Fibroblast of lung (primary cell): ENCODE results near the gene PROSER1. TPM values are rescaled to one million over a fixed set of nuclear protein-coding genes. Genes with fewer than 3 reads are reported as not detected.
A peak's percentile ranks its signal among the peaks of the same experiment; 100 is the strongest.

Experiments
- DNase-seq, 2 donors: peaks; one replicate each; pipeline versions ENCODE4 v3.0.0 to v3.0.0-alpha.2; 2010; ENCODE audit warnings: low read depth in 2 of 2
- H2AFZ ChIP-seq: 2 replicates; pipeline ENCODE4 v1.5.1; 2012; ENCODE audit warnings: low read length, control low read depth, inconsistent platforms
- H3K27ac ChIP-seq: 2 replicates; pipeline ENCODE4 v1.5.1; 2011; ENCODE audit warnings: low read length, control low read depth; ENCODE audit not compliant: insufficient read depth
- H3K27me3 ChIP-seq: 2 replicates; pipeline ENCODE4 v1.5.1; 2011; ENCODE audit warnings: mild to moderate bottlenecking, low read length; ENCODE audit not compliant: control insufficient read depth, insufficient read depth
- H3K36me3 ChIP-seq: 2 replicates; pipeline ENCODE4 v1.5.1; 2011; ENCODE audit warnings: low read length; ENCODE audit not compliant: control insufficient read depth, insufficient read depth
- H3K4me1 ChIP-seq: 2 replicates; pipeline ENCODE4 v1.5.1; 2011; ENCODE audit warnings: low read length; ENCODE audit not compliant: control insufficient read depth, insufficient read depth; ENCODE audit errors: extremely low read depth
- H3K4me2 ChIP-seq: 2 replicates; pipeline ENCODE4 v1.5.1; 2011; ENCODE audit warnings: low read length, control low read depth; ENCODE audit not compliant: insufficient read depth; ENCODE audit errors: extremely low read depth
- H3K4me3 ChIP-seq, 4 experiments: fragments of 200-600 bp in 1 of 4; sonication (generic) in 1 of 4; replicated peaks in 1 of 4; 2 replicates each; pipeline ENCODE4 v1.5.1; 2011 to 2016; ENCODE audit warnings: low read length in 4 of 4, low read depth in 3 of 4, mild to moderate bottlenecking in 3 of 4, control low read depth in 2 of 4, inconsistent platforms in 1 of 4, mixed read lengths in 1 of 4; ENCODE audit not compliant: insufficient read depth in 1 of 4; ENCODE audit errors: control extremely low read depth in 1 of 4
- H3K79me2 ChIP-seq: 2 replicates; pipeline ENCODE4 v1.5.1; 2012; ENCODE audit warnings: mild to moderate bottlenecking, low read length, inconsistent platforms; ENCODE audit not compliant: control insufficient read depth, insufficient read depth
- H3K9ac ChIP-seq: 2 replicates; pipeline ENCODE4 v1.5.1; 2011; ENCODE audit warnings: mild to moderate bottlenecking, low read length, control low read depth; ENCODE audit not compliant: insufficient read depth
- H3K9me3 ChIP-seq: 2 replicates; pipeline ENCODE4 v1.5.1; 2012; ENCODE audit warnings: low read depth, low read length; ENCODE audit not compliant: control insufficient read depth, insufficient read depth
- H4K20me1 ChIP-seq: 2 replicates; pipeline ENCODE4 v1.5.1; 2011; ENCODE audit warnings: low read length; ENCODE audit not compliant: control insufficient read depth, insufficient read depth; ENCODE audit errors: extremely low read depth
- EZH2 ChIP-seq: IDR thresholded peaks from 2 replicates; pipeline ENCODE4 v1.5.1; 2012; ENCODE audit warnings: low read length, control low read depth, mild to moderate bottlenecking; ENCODE audit errors: missing control alignments
- polyA plus RNA-seq, 2 donors: library from polyadenylated mRNA; depleted of rRNA in 1 of 2; stranded (reverse) in 1 of 2; unstranded in 1 of 2; fragments of >200 nt; gene quantifications; 2 replicates each; pipeline ENCODE4 v1.2.1, GENCODE V29; 2011 to 2012; ENCODE audit warnings: missing spikeins in 1 of 2
- total RNA-seq: library from RNA; depleted of rRNA; stranded (reverse); fragments of >200 nt; gene quantifications from 2 replicates; pipeline ENCODE4 v1.2.1, GENCODE V29; 2014
- TF ChIP-seq, protein P1 (sequence below), 2 donors: IDR thresholded peaks in 1 of 2; conservative IDR thresholded peaks in 1 of 2; 1 replicate in 1 of 2; 2 replicates in 1 of 2; pipeline ENCODE4 v1.5.1; 2011 to 2012; ENCODE audit warnings: low read length in 2 of 2, control low read depth in 1 of 2, inconsistent platforms in 1 of 2, low read depth in 1 of 2, mild to moderate bottlenecking in 1 of 2

The PROSER1 gene
- total and polyA plus RNA-seq, 2 donors (not counting 1 experiment from before 2014, with no cell fraction given), result 9.5 to 13.9 TPM

DNA sequence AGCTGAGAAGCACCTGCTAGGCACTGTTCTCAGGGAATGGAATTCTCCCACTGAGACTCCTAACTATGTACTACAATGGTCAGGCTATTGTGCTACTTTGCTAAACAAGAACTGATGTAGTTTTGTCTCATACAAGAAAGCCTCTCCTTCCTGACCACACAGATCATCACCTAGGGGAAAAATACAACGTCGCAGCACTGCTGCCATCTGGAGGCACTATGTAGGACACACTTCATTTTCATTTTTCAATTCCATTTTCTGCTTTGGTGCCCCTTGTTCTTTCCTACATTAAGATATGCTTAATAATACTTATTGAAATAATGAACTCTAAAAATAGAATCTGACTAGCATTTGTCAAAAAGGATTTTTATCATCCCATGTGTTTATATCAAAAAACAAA is 21.1 kb downstream of the PROSER1 start:
- no peak overlapping the region for H3K4me3 ChIP-seq
- H3K36me3 ChIP-seq, result peaks cover 21% of the 10 kb centered on the region
- H3K9me3 ChIP-seq, result no peaks in the 10 kb centered on the region
- H3K27me3 ChIP-seq, result no peaks in the 10 kb centered on the region
- no peak overlapping the region for H3K9ac ChIP-seq
- no peak overlapping the region for H3K4me2 ChIP-seq
- H4K20me1 ChIP-seq, result no peaks in the 10 kb centered on the region
- H3K4me1 ChIP-seq, result no peaks in the 10 kb centered on the region
- peak in 1 of 2 donors; percentile 32 for DNase-seq
- no peak overlapping the region for H2AFZ ChIP-seq
- H3K79me2 ChIP-seq, result no peaks in the 10 kb centered on the region
- TF ChIP-seq, protein P1, sequence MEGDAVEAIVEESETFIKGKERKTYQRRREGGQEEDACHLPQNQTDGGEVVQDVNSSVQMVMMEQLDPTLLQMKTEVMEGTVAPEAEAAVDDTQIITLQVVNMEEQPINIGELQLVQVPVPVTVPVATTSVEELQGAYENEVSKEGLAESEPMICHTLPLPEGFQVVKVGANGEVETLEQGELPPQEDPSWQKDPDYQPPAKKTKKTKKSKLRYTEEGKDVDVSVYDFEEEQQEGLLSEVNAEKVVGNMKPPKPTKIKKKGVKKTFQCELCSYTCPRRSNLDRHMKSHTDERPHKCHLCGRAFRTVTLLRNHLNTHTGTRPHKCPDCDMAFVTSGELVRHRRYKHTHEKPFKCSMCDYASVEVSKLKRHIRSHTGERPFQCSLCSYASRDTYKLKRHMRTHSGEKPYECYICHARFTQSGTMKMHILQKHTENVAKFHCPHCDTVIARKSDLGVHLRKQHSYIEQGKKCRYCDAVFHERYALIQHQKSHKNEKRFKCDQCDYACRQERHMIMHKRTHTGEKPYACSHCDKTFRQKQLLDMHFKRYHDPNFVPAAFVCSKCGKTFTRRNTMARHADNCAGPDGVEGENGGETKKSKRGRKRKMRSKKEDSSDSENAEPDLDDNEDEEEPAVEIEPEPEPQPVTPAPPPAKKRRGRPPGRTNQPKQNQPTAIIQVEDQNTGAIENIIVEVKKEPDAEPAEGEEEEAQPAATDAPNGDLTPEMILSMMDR (conservative IDR thresholded peaks at IDR 0.05 in 1 of 2, IDR thresholded peaks at IDR 0.05 in 1 of 2; ENCODE audit: low read depth in 1 of 2, low read length in 2 of 2), result peak; percentile 41 to 58
- no peak for TF ChIP-seq EZH2
- no peak overlapping the region for H3K27ac ChIP-seq

GRCh38 chr13:39016087-39016486 is 21.8 kb downstream of the PROSER1 start:
- H3K36me3 ChIP-seq, result peaks cover 22% of the 10 kb centered on the region
- H3K4me1 ChIP-seq, result no peaks in the 10 kb centered on the region
- H3K9me3 ChIP-seq, result no peaks in the 10 kb centered on the region
- H3K79me2 ChIP-seq, result no peaks in the 10 kb centered on the region
- no peaks in the 10 kb centered on the region for H4K20me1 ChIP-seq
- H3K4me3 ChIP-seq, result no peak overlapping the region
- H2AFZ ChIP-seq, result no peak overlapping the region
- TF ChIP-seq EZH2, result no peak
- TF ChIP-seq, protein P1 (conservative IDR thresholded peaks at IDR 0.05 in 1 of 2, IDR thresholded peaks at IDR 0.05 in 1 of 2; ENCODE audit: low read depth in 1 of 2, low read length in 2 of 2), result no peak
- H3K4me2 ChIP-seq, result no peak overlapping the region
- DNase-seq, result no peak
- H3K9ac ChIP-seq, result no peak overlapping the region
- H3K27me3 ChIP-seq, result no peaks in the 10 kb centered on the region
- H3K27ac ChIP-seq, result no peak overlapping the region

- H3K79me2 ChIP-seq, result no peaks in the 10 kb centered on the region
- no peak for DNase-seq
- H3K4me2 ChIP-seq, result no peak overlapping the region
- H2AFZ ChIP-seq, result no peak overlapping the region
- H4K20me1 ChIP-seq, result no peaks in the 10 kb centered on the region
- no peak overlapping the region for H3K27ac ChIP-seq
- H3K9ac ChIP-seq, result no peak overlapping the region
- no peaks in the 10 kb centered on the region for H3K4me1 ChIP-seq
- no peak for TF ChIP-seq EZH2
- TF ChIP-seq, protein P1 (conservative IDR thresholded peaks at IDR 0.05 in 1 of 2, IDR thresholded peaks at IDR 0.05 in 1 of 2; ENCODE audit: low read depth in 1 of 2, low read length in 2 of 2), result no peak
- H3K27me3 ChIP-seq, result no peaks in the 10 kb centered on the region
- H3K36me3 ChIP-seq, result peaks cover 21% of the 10 kb centered on the region
- no peak overlapping the region for H3K4me3 ChIP-seq
- no peaks in the 10 kb centered on the region for H3K9me3 ChIP-seq
Measured at GRCh38 chr13:39013462-39013861, 24.4 kb downstream of the PROSER1 start.
